Stimulated activated CD4-positive, alpha-beta T cell treated with anti-CD3 and anti-CD28 coated beads, TNF-alpha, amount 100 ng/mL, for 24 hours (primary cell): ENCODE measurements around the gene CC2D2B.
"Not testable (repeated sequence)": the region's sequence is repeated elsewhere in the genome, so short reads cannot be mapped to it uniquely, and the experiment has no call there.

Experiments used
- DNase-seq, 3 experiments: peaks; one replicate each; pipeline ENCODE4 v3.0.0-alpha.2; 2020; ENCODE audit warnings: low read depth in 3 of 3

CC2D2B gene

DNA sequence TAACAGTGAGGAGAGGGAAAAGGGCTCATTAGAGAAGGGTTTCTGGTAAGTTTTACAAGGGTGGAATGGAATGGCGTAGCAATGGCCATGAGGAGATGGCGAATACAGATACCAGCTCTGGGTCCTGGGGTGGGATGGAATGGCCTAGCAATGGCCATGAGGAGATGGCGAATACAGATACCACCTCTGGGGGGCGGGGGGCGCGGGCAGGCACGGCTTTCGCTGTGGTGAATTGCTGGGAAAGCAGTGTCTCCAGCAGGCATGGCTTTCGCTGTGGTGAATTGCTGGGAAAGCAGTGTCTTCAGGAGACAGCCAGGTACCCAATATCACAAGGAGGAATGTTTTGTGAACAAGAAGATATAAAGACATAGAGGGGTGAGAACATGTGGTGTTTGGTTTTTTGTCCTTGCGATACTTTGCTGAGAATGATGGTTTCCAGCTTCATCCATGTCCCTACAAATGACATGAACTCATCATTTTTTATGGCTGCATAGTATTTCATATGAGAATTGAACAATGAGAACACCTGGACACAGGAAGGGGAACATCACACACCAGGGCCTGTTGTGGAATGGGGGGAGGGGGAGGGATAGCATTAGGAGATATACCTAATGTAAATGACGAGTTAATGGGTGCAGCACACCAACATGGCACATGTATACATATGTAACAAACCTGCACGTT is 1.7 kb upstream of the CC2D2B start:
- not testable (repeated sequence) for DNase-seq

DNA sequence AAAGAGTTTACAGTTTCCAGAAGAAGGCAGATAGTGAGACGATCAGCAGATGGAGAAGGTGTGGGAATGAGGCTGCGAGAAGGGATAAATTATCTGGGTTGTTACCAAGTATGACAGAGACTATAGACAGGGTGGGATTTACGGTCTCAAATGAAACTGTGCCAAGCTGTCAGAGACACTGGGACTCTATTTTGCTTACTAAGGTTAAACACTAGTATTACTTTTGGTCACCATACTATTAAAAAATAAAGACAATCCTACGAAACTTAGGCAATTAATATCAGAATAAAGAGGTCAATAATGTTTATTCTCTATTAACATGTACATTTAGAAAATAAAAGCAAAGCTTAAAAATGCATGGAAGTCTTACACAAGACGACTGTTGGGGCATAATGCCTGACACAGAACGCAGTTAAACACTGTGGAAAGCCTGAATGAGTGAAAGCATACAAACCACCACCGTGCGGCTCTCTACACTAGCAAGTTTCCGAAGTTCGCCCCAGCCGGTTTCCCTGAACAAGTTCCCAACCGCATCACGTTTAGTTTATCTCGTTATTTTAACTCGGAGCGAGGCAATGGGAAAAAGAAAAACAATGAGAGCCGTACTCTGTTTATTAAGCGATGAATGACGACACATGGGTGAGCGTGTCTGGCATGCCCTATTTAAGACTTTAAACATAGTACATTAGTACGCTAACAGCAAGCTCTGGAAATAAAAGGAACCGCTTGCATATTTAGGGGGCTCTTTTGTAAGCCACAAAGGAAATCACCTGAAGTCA is 909 bp upstream of the CC2D2B start:
- DNase-seq, result peak in 2 of 3 experiments; percentile 5 to 45

DNA sequence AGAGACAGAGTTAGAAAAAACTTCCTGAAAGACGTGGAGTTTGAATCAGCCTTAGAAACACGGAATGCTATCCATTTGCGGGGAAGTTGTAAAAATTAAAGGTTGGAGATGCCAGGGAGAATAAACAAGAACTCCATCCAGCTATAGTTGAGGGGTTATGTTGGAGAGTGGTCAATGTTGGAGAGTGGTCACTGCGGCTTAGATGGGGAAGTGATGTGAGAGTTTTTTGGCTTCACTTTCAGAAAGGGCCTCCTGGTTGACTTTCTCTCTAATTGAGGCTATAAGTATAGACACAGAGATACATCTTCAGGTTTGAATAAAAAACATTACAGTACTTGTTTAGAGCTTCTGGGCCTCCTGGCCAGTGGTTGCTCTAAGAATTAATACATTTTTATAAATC is 675 bp downstream of the CC2D2B start:
- DNase-seq, result no peak

DNA sequence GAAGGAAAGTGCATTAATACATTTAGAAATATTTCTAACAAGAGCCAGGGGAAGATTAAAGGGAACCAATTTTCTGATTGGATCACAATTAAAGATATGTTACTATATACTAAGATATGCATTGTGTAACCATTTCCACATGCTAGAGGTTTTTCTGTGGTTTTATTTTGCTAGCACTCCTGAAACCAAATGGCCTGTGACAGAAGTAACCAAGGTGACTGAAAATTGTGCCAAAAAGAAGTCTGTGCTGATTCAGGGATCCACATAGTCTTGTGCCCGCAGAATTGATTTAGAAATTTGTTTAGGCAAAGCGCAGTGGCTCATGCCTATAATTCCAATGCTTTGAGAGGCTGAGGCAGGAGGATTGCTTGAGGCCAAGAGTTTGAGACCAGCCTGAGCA is 1.8 kb downstream of the CC2D2B start:
- no peak for DNase-seq

DNA sequence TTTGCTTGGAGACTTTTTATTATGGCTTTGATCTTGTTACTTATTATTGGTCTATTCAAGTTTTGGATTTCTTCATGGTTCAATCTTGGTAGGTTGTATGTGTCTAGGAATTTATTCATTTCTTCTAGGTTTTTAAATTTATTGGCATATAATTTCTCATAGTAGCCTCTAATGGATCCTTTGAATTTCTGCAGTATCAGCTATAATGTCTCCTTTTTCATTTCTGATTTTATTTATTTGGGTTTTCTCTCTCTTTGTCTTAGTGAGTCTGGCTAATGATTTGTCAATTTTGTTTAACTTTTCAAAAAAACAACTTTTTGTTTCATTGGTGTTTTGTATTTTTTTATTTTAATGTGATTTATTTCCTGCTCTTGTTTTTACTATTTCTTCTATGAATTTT is 8.3 kb downstream of the CC2D2B start:
- DNase-seq, result not testable (repeated sequence)

DNA sequence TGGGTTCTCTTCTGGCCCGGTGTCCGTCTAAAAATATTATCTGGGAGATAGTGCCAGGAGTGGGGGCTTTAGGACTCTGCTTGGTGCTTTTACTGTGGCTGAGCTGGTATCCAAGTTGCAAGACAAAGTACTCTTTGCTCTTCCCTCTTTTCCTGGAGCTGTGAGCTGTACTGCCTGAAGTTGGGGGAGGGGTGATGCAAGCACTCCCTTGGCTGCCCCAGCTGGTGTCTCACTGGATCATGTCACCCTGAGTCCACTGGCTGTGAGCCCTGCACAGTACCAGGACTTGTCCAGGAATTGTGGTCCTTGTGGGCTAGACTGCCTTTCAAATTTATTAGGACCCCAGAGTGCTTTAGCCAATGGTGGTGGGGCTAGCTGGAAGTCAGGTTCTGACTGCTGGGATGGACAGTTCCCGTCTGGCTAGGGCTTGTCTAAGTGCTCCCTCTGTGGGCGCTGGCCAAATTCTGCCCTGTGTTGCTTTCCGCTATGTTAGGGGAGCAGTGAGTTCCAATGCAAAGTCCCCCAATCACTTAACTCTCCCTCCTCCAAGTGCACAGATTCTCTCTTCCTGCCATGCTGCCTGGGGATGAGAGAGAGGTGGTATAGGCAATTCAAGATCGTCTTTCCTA is 13.1 kb downstream of the CC2D2B start:
- no peak for DNase-seq

DNA sequence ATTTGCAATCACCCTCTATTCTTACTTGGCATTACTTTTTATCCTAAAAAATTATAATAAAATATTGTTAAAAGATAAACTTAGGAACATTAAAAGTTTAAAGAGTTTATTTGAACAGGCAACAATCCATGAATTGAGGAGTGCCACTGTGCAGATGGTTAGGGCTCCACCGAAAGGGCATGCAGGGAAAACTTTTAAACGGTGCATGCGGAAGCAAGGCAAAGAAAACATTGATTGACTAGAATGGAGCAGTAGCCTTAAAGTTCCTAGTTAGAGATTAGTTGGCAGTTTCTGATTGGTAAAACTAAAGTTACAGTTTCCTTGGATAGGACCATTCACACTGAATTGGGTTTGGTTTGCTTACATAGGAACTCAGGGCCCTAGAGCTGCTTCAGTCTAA is 17.3 kb downstream of the CC2D2B start:
- no peak for DNase-seq

DNA sequence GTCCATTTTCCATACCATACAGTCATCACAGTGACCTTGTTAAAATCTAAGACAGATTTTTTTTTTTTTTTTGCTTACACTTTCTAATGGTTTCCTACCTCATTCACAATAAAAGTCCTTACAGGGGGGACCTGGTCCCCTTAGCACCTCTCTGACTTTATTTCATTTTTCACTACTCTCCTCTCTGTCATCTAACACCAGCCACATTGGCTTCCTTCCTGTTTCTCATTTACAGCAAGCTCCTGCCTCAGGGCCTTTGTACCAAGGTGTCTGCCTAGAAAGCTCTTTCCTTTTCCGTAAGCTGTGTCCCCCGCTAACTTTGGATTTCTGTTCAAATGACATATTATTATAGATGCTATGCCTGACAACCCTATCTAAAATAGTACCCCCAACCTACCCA is 27.7 kb downstream of the CC2D2B start:
- DNase-seq, result no peak

DNA sequence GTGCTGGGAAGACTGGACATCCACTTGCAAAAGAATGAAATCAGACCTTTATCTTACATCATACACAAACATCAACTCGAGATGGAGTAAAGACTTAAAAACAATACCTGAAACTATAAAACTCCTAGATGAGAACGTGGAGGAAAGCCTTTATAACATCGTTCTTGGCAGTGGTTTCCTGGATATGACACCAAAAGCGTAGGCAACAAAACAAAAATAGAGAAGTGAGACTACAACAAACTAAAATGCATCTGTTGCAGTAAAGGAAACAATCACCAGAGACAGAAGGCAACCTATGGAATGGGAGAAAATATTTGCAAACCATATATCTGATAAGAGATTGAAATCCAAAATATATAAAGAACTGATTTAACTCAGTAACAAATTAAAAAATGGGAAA is 33.3 kb downstream of the CC2D2B start:
- no peak for DNase-seq

DNA sequence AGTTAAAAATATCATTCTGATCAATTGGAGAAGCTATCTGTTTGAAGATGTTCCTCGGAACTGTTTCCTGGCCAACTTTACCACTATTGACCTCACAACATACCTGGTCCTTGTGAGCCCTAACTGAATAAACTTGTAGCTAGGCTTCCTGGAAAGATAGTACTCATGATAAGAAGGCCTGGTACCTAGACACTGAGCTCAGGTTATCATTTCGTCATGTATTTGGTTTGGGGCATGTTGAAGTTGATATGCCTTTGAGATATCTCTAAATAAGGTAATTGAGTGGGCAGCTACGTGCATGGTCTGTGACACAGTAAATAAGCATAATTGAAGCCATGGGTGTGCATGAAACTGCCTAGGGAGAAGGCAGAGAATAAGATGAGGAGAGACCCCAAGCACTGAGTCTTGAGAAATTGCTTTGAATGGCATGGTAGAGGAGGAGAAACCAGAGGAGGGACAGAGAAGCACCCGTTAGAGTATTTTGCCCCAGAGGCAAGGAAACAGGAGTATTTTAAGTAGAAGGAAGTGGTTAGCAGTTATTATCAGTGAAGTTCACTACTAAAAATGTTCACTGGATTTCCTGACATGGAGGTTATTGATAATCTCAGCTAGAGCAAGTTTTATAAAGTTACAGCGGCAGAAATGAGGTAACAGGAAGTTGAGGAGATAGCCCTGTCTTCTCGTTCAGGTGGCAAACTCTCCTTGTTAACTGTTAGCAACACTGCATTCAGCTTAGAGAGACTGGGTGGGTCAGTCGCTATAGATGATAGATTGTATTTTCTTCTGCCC is 55.6 kb downstream of the CC2D2B start:
- DNase-seq, result no peak

DNA sequence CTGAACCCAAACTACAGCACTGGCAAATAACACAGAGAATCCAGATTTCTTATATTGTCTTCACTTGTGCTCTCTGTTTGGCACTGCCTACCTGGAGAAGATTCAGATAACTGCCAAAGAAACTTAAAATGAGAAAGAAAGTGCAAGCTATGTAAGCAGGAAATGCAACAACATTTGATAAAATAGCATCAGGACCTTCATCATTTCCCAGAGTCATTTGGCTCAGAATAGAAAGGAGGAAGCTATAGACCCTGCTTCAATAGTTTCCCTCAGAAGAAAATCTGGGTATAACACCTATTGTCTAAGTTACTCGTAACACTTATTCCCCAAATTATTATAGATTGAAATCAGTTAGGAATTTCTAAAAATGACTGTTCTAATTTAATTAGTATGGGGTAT is 56.2 kb downstream of the CC2D2B start:
- no peak for DNase-seq

DNA sequence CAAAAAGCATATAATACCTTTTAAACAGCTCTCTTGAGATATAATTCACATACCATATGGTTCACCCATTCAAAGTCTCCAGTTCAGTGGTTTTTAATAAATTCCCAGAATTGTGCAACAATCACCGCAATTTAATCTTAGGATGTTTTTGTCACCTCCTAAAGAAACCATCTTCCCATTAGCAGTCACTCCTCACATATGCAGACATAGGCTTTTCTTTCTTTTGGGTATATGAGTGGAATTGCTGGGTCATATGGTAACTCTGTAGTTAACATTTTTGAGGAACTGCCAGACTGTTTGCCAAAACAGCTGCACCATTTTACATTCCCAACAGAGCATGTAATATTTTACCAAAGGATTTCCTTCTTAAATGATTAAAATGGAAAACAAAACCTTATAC is 57.0 kb downstream of the CC2D2B start:
- no peak for DNase-seq

DNA sequence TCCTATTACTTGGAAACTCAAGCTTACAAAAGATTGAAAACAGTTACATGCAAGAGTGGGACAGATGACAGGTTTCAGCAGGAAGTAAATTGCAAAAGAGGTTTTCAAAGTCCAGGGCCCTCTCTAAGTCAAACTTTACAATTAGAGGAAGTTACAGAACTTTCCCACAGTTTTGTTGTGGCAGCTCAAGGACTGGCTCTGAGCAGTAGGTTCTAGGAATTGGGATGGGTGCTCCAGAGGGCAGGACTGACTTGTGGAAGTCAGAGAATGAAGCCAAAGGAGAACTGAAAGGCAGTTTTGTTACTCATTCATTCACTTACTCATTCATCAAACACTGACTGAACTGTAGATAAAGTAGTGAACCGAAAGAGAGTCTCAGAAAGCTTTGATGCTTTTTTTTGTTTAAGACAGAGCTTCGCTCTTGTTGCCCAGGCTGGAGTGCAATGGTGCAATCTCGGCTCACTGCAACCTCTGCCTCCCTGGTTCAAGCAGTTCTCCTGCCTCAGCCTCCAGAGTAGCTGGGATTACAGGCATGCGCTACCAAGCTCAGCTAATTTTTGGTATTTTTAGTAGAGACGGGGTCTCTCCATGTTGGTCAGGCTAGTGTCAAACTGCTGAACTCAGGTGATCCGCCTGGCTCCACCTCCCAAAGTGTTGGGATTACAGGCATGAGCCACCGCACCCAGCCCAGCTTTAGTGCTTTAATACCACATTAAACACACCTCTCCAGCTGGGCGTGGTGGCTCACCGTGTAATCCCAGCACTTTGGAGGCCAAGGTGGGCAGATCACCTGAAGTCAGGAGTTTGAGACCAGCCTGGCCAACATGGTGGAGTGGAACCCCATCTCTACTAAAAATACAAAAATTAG is 68.8 kb downstream of the CC2D2B start:
- DNase-seq, result no peak

DNA sequence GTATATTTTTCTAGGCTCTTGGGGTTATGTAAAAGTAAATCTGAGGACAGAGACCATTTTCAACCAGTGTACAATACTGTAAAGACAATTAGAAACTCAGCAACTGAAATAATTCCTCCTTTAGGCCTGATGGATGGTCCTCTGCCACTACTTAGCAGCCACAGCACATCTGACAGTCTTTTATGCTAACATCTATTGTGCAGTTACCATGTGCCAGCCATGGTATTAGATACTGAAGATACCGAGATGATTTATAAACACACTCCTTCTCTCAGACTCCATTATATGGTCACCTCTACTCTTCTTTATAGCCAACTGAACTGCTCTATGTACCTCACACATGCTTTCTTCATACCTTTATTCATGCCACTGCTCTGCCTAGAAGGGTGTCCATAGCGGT is 74.4 kb downstream of the CC2D2B start:
- no peak for DNase-seq

DNA sequence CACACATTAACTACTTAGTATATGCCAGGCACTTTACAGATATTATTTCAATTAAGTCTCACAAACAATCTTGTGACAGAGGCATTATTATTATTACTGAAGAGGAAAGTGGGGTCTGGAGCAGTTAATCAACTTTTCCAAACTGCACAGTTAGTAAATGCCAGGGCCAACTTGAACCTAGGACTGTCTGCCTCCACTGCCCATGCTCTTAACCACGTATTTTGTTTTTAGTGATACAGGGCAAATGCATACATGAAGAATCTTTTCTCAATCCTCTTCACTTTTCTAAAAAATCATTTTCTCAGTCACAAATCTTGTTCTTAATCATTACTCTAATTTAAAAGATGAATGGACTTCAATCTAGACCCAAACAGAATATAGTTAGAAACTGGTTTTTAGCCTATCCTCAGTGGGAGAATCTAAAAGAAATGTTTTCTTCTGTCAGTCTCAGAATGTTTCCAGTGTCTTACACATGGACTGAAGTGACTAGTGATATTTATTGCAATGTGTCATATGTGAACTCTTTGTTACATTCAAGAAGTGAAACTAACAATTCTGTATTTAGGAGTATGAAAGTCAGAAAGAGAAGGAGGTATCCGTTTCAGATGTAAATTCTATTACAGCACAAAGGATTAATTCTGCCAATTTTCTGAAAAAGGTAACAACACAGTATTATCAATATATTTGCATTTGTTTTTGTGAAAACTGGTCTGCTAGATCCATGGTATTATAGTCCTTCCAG is 80.1 kb downstream of the CC2D2B start:
- DNase-seq, result no peak

DNA sequence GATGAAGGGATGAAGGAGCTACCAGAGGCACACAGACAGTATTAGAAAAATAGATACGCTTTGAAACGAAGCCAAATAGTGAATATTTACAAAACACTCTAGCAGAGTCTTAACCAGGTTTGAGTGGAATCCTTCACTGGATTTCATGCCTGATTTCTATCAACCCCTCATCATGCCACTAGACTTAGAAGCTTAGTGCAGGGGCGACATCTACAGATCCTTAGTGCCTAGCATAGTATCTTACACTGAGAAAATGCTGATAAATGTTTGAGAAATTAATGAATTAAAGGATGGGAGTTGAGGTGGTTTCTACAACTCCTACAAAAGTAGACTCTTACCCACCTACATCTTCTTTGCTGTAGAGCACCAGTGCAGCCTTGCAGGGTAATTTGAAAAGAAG is 80.9 kb downstream of the CC2D2B start:
- no peak for DNase-seq

DNA sequence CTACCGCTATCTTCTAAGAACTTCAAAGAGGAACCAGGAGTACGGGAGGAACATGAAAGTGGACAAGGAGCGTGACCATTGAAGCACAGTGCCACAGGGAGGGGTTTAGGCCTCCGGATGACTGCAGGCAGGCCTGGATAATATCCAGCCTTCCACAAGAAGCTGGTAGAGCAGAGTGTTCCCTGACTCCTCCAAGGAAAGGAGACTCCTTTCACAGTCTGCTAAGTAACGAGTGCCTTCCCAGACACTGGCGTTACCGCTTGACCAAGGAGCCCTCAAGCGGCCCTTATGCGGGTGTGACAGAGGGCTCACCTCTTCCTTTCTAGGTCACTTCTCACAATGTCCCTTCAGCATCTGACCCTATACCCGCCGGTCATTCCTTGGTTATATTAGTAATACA is 86.6 kb downstream of the CC2D2B start:
- DNase-seq, result not testable (repeated sequence)

DNA sequence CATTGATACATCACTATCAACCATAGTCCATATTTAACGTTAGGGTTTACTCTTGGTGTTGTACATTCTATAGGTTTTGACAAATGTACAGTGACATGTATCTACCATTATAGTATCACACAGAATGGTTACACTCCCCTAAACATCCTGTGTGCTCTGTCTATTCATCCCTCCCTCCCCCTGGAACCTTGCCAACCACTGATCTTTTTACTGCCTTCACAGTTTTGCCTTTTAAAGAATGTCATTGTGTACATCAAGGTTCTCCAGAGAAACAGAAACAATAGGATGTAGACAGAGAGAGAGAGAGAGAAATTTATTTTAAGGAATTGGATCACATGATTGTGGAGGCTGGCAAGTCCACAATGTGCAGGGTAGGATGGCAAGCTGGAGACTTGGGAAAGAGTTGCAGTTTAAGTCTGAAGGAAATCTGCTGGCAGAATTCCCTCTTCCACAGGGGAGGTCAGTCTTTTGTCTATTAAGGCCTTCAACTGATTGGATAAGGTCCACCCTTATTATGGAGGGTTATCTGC is 90.5 kb downstream of the CC2D2B start:
- no peak for DNase-seq

DNA sequence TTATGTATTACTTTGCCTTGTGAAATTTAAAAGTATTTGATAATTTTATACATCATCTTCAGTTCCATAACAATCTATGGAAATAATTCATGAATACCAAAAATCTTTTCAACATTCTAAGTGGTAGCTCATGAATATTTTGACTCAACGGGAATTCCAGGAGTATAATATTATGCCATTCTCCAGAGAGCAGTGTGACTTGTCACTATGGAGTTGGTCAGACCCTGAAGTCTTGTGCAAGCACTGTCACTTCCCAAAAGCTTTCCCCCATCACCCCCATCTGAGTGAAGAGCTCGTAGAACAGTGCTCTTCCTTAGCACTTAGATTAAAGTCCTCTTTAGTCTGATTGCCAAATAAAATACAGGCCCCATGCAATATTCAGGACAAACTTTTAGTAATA is 106.2 kb downstream of the CC2D2B start:
- DNase-seq, result no peak

DNA sequence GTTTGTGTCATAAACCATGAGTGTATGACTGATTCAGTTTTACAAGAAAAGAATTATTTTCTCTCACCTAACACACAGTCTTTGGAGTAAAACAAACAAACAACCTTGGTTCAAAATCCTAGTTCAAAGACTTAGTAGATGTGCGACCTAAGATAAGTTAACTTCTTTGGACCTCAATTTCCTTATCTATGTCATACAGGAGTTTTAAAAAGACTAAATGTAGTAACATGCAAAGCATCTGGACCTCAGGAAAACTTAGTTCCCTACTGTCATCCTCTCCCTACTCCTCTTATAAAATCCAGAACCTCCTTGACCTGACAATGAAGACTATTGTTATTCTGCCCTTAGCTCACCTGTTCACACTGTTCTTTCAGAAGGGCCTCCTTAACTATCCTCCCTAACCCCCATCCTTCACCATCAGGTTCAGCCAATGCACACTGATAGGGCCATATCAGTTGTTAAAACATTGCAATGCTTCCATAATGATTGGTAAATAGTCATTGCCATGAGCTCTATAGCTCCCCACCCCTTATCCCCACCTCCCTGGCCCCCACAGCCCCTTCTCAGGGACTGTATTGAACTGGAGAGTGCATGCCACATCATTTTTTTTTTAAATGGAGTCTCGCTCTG is 106.8 kb downstream of the CC2D2B start:
- no peak for DNase-seq
